Activated T-cell treated with anti-CD3 and anti-CD28 coated beads, Interleukin-2, amount 50 U/mL, for 24 hours (primary cell): Measurements from ENCODE around the gene LRPAP1.

Source experiments
- DNase-seq: peaks from one replicate; pipeline ENCODE4 v3.0.0-alpha.2; 2020
- H3K27ac Mint-ChIP-seq: 2 replicates; pipeline ENCODE4 v1.8.0; 2020; ENCODE audit warnings: mild to moderate bottlenecking, mixed read lengths
- H3K27me3 Mint-ChIP-seq: 2 replicates; pipeline ENCODE4 v1.8.0; 2020; ENCODE audit warnings: mixed read lengths
- H3K36me3 Mint-ChIP-seq: 2 replicates; pipeline ENCODE4 v1.8.0; 2020; ENCODE audit warnings: low read depth, mixed read lengths
- H3K4me1 Mint-ChIP-seq: 2 replicates; pipeline ENCODE4 v1.8.0; 2020; ENCODE audit warnings: low read depth, mixed read lengths
- H3K4me3 Mint-ChIP-seq: 2 replicates; pipeline ENCODE4 v1.8.0; 2020; ENCODE audit warnings: mild to moderate bottlenecking, moderate library complexity, mixed read lengths
- H3K9me3 Mint-ChIP-seq: 2 replicates; pipeline ENCODE4 v1.8.0; 2020; ENCODE audit warnings: mixed read lengths

Gene LRPAP1

DNA sequence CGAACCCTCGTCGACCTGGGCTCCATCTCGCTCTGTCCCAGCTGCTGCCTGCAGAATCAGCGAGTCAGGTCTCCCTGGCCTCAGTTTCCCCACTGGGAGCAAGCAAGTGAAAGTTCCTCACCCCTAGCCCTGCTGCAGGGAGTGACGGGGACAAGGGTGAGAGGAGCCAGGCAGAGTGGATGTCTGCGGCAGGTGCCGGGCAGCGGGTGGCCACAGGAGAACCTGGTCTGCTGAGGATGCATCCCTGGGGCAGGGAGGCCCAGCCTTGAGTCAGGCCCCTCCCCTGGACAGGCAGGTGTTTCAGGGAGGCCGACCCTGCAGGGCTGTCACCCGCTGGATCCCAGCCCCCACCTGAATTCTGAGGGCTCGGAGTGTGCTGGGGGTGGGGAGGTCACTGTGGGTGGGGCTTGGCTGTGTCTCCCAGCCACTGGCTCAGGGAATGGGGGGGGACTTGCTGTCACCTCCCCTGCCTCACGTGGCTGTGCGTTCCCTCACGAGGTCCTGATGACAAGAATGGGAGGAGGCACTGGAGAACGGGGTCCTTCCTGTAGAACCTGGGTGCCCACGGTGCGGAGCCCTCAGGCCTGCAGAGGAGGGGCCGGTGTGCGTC, 33.2 kb downstream of the LRPAP1 start:
- Mint-ChIP-seq H3K27ac (no peak overlapping the region), H3K27me3 (peaks cover 13% of the 10 kb centered on the region), H3K9me3 (no peaks in the 10 kb centered on the region), H3K4me1 (peaks cover 5% of the 10 kb centered on the region), H3K4me3 (no peak overlapping the region), H3K36me3 (peaks cover 21% of the 10 kb centered on the region)
- DNase-seq, result no peak

DNA sequence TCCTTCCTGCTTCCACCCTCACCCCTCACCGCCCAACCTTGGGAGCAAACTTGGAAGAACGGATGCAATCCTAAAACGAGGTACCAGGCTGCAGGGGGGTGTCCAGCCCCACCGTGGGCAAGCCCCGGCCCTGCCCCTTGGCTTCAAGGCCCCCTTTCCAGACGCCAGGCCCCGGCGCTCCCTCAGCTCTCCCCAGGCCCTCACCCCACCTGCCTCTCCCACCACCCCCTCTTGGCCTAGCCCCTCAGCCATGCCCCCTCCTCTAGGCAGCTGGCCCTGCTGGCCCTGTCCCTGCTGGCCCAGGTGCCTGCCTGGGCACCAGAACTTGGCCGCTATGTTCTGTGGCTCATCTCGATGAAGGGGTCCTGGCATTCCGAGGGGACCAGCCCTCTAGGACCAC, 33.8 kb downstream of the LRPAP1 start:
- H3K9me3 Mint-ChIP-seq, result no peaks in the 10 kb centered on the region
- H3K27me3 Mint-ChIP-seq, result peaks cover 17% of the 10 kb centered on the region
- DNase-seq, result no peak
- H3K4me3 Mint-ChIP-seq, result no peak overlapping the region
- H3K4me1 Mint-ChIP-seq, result peaks cover 2% of the 10 kb centered on the region
- peaks cover 16% of the 10 kb centered on the region for H3K36me3 Mint-ChIP-seq
- H3K27ac Mint-ChIP-seq, result no peak overlapping the region

DNA sequence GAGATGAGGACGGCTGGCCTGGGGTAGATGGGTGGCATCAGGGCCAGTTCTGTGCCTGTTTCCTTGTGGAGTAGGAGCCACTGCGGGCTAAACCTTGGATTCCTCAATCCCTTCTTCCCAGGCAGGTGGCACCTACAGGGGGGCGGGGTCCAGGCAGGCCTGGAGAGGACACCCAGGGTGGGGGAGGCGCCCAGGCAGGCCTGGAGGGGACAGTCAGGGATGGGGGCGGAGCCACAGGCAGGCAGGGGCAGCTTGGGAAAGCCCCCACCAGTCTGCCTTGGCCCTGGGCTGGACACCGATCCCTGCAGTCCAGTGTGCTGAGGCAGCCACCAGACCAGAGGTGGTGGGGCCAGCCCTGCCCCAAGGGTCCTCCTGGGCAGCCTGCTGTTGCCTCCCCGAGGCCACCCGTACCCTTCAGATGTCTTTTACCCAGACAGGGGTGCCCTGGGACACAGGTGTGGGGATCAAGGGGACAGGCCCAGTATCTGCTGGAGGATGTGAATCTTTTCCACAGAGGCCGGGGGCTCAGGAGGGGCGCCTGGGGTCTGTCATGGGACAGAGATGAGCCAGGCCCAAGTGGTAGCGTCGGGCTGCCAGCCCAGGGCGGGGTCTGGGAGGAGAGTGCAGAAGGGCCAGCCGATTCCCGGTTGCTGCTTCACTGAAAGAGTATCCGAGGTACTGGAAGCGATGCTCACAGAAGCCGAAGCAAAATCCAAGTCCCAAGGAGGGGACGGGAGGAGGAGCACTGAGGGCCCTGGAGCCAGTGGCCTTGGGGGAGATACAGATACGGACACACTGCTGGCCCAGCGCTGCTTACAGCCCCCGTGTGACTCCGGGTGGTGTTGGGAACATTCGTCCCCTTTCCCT, 34.5 kb downstream of the LRPAP1 start:
- no peak overlapping the region for H3K4me3 Mint-ChIP-seq

DNA sequence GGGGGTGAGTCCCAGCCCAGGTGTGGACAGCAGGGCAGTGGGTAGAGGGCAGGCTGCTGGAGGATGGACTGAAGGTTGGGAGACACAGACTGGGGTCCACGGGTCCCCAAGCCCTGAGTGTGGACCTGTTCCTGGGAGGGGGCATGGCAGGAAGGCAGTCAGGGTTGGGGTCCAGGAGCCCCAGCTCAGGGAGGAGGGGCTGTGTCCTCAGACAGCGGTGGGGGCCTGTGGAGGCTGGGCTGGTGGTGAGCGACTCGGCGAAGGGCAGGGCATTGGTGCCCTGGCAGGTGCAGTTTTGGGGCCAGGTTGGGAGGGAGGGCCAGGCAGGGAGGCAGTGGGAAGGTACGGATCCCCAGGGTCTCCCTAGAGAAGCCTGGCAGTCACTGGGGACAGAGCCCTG, 35.1 kb downstream of the LRPAP1 start:
- peaks cover 21% of the 10 kb centered on the region for H3K27me3 Mint-ChIP-seq
- H3K9me3 Mint-ChIP-seq, result no peaks in the 10 kb centered on the region
- no peak for DNase-seq
- peaks cover 4% of the 10 kb centered on the region for H3K36me3 Mint-ChIP-seq
- no peaks in the 10 kb centered on the region for H3K4me1 Mint-ChIP-seq
- no peak overlapping the region for H3K27ac Mint-ChIP-seq
- no peak overlapping the region for H3K4me3 Mint-ChIP-seq

More for the DNA sequence above, 34.5 kb downstream of the LRPAP1 start:
- H3K36me3 Mint-ChIP-seq, result peaks cover 10% of the 10 kb centered on the region
- H3K9me3 Mint-ChIP-seq, result no peaks in the 10 kb centered on the region
- no peak overlapping the region for H3K27ac Mint-ChIP-seq
- DNase-seq, result no peak
- H3K27me3 Mint-ChIP-seq, result peaks cover 18% of the 10 kb centered on the region
- H3K4me1 Mint-ChIP-seq, result no peaks in the 10 kb centered on the region

DNA sequence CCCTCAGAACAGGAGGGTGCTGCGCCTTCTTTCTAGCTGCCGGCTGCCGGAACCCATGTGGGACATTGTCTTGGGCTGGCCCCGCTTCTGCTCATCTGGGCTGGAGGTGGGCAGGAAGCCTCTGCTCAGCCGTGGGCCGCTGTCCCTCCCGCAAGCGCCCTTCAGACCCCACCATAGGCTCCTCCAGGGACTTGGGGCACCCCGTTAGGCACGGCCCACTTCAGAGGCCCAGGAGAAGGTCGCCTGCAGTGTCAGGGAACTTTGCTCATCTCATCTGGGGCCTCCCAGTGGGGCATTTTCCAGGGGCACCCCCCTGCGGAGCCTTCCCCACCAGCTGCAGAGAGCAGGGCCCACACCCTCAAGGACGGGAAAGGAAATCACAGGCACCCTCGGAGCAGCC, 36.2 kb downstream of the LRPAP1 start:
- H3K9me3 Mint-ChIP-seq, result no peaks in the 10 kb centered on the region
- H3K27ac Mint-ChIP-seq, result no peak overlapping the region
- H3K36me3 Mint-ChIP-seq, result no peaks in the 10 kb centered on the region
- H3K4me1 Mint-ChIP-seq, result no peaks in the 10 kb centered on the region
- no peak overlapping the region for H3K4me3 Mint-ChIP-seq
- no peak for DNase-seq
- peaks cover 30% of the 10 kb centered on the region for H3K27me3 Mint-ChIP-seq

DNA sequence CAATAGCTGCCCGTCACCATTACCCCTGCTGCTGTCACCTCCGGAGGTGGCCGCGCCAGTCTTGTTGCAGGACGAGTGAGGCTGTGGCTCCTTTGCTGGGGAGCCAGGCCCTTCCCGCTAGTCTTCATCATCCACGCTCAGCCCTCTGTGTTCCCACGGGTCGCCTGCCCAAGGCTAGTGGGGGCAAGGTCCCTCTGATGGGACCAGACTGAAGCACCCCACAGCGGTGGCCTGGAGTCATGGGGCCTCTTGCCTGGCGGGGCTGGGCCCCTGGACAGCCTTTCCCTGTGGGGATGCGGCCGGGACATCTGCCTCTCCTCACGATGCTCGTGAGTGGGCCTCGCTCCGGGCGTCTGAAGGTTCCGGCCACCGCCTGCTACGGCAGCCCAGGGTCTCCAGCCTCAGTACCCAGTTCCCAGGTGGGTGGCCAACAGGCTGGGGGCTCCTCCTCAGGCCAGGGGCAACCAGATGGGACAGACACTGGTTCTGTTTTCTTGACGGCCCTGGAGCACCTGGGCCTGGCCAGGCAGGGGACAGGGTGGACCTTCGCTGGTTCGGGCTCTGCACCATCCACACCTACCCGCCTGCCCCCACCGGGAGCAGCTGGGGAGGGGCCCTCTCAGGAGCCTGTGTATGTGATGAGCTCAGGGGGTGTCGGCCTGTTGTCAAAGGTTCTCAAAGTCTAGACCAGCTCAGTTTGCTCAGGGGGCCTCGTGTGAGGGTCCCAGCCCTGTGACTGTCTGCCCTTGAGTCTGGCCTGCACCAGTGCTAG, 36.8 kb downstream of the LRPAP1 start:
- H3K27me3 Mint-ChIP-seq, result peaks cover 30% of the 10 kb centered on the region
- H3K4me3 Mint-ChIP-seq, result no peak overlapping the region

DNA sequence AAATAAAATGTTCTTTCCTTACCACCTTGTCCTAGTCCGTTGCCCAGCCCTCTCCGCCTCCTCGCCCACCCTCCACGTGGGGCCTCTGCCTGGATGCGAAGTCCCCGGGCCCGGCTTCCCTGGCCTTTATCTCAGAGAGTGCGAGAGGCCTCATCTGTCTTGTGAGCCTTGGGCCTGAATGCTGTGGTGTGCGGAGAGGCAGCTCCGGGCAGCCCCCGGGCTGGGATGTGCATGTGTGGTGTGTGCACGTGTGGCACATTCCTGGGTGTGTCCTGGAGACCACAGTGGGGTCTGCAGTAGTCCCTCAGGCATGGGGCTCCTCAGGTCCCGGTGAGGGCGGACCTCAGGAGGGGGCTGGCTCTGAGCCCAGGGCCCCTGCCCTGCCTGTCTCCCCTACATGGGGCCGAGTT, 37.8 kb downstream of the LRPAP1 start:
- H3K27ac Mint-ChIP-seq, result no peak overlapping the region
- no peak for DNase-seq

More for the DNA sequence above, 36.8 kb downstream of the LRPAP1 start:
- Mint-ChIP-seq H3K9me3 (no peaks in the 10 kb centered on the region), H3K36me3 (no peaks in the 10 kb centered on the region), H3K27ac (no peak overlapping the region), H3K4me1 (no peaks in the 10 kb centered on the region)
- no peak for DNase-seq

DNA sequence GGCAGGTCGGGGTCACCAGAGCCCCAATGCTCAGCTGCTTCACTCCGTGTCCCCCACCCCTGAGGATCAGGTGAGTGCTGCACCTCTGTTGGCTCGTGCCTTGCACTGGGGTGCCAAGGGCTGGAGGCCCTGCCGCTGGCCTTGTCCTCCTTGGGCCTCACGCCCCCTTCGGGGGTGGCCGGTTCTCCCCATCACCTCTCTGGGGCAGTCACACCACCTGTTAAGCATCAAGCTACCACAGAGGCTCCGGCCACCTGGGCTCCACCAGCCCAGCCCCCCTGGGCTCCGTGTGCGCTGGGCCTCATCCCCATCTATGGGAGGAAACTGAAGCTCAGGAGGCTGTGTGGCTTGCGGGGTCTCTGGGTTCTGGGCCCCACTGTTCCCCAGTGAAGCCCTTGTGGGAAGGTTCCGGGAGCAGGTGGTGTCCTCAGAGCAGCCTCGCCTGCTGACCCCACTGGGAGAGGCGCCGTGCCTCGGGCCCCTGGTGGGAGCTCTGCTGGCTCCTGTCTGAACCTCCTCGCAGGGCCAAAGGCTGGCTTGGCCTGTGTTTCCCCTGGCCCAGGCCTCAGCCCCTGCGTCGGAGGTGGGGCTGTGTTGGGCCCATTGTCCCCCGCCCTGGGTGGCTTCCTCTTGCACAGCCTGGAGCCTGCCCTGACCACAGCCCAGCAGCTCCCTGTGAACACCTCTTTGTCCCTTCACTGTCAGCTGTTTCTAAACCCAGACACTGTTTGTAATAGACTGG, 38.3 kb downstream of the LRPAP1 start:
- Mint-ChIP-seq H3K4me1 (no peaks in the 10 kb centered on the region), H3K9me3 (no peaks in the 10 kb centered on the region), H3K4me3 (no peak overlapping the region), H3K36me3 (no peaks in the 10 kb centered on the region), H3K27ac (no peak overlapping the region), H3K27me3 (peaks cover 30% of the 10 kb centered on the region)
- DNase-seq, result no peak

More for the DNA sequence above, 37.8 kb downstream of the LRPAP1 start:
- Mint-ChIP-seq H3K4me1 (no peaks in the 10 kb centered on the region), H3K27me3 (peaks cover 30% of the 10 kb centered on the region), H3K4me3 (no peak overlapping the region), H3K9me3 (no peaks in the 10 kb centered on the region), H3K36me3 (no peaks in the 10 kb centered on the region)

DNA sequence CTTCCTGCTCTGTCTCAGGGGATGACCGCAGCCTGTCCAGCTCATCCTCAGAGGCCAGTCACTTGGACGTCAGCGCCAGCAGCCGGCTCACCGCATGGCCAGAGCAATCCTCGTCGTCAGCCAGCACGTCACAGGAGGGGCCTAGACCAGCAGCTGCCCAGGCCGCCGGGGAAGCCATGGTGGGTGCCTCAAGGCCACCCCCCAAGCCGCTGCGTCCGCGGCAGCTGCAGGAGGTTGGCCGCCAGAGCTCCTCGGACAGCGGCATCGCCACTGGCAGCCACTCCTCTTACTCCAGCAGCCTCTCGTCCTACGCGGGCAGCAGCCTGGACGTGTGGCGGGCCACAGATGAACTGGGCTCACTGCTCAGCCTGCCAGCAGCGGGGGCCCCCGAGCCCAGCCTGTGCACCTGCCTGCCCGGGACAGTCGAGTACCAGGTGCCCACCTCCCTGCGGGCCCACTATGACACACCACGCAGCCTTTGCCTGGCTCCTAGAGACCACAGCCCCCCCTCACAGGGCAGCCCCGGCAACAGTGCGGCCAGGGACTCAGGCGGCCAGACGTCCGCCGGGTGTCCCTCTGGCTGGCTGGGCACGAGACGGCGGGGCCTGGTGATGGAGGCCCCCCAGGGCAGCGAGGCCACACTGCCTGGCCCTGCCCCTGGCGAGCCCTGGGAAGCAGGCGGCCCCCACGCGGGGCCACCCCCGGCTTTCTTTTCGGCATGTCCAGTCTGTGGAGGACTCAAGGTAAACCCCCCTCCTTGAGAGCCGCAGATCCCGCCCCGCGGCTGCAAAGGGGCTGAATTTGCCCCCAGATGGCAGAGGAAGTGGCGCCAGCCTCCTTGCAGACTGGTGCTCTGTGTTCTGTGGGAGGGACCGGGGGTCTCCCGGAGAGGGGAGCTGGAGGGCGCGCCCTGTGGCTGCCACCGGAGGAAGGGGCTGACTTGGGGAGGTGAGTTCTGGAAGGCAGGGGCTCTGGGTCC, 39.2 kb downstream of the LRPAP1 start:
- no peak overlapping the region for H3K27ac Mint-ChIP-seq
- H3K4me1 Mint-ChIP-seq, result no peaks in the 10 kb centered on the region
- no peak for DNase-seq
- H3K4me3 Mint-ChIP-seq, result no peak overlapping the region
- H3K27me3 Mint-ChIP-seq, result peaks cover 30% of the 10 kb centered on the region
- no peaks in the 10 kb centered on the region for H3K9me3 Mint-ChIP-seq
- no peaks in the 10 kb centered on the region for H3K36me3 Mint-ChIP-seq

DNA sequence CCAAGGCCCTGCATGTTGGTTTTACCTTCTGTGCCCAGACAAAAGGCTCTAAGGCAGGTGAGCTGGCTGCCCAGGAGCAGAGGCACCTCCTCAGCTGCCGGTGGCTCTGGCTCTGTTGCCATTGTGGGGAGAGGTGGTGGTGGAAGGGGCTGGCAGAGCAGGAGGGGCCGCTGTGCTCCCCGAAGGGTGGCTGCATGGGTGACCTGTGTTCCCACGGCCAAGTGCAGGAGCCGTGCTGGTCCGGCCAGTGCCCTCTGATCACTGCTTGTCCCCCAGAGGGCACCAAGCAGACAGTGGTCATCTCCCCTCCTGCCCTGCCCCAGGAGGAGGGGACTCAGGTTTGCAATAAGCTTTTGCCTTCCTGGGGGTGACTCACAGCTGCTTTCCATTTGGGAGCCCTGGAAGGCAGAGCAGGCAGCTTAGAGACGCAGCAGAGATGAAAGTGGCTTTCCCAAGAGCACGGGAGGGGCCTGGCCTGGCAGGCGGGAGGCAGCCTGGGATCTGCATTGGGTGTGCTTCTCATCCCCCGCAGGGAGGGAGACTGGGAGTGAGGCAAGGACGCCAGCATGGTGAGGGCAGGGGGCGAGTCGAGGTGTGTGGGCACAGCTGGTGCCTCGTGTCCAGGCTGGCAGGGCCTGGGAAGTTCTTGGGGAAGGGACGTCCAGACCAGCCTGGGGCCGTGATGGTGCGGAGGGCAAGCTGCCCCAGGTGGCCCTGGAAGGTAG, 40.4 kb downstream of the LRPAP1 start:
- H3K36me3 Mint-ChIP-seq, result no peaks in the 10 kb centered on the region
- no peaks in the 10 kb centered on the region for H3K9me3 Mint-ChIP-seq
- no peak for DNase-seq
- H3K27me3 Mint-ChIP-seq, result peaks cover 32% of the 10 kb centered on the region
- no peak overlapping the region for H3K27ac Mint-ChIP-seq
- H3K4me1 Mint-ChIP-seq, result no peaks in the 10 kb centered on the region
- no peak overlapping the region for H3K4me3 Mint-ChIP-seq

DNA sequence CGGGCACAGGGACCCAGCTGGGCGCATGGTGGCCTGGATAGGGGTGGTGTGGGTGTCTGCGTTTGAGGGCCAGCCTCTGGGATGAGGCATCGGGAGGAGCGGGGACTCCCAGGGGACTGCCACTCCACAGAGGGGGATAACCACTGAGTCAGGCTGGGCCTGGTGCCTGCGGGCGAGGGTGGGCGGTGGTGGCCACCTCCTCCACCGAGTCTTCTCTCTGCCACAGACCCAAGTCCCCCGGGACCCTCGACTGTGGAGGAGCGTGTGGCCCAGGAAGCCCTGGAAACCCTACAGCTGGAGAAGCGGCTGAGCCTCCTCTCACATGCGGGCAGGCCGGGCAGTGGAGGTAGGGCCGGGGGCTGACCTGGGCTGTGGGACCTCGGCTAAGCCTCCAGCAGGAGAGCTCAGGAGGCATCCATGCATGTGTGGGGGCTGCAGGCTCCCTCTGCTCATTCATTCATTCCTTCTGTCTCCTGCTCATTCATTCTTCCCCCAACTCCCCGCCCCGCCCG, 42.7 kb downstream of the LRPAP1 start:
- DNase-seq, result no peak
- Mint-ChIP-seq H3K27me3 (peaks cover 27% of the 10 kb centered on the region), H3K9me3 (no peaks in the 10 kb centered on the region), H3K4me1 (peaks cover 2% of the 10 kb centered on the region), H3K36me3 (no peaks in the 10 kb centered on the region), H3K27ac (no peak overlapping the region), H3K4me3 (no peak overlapping the region)

DNA sequence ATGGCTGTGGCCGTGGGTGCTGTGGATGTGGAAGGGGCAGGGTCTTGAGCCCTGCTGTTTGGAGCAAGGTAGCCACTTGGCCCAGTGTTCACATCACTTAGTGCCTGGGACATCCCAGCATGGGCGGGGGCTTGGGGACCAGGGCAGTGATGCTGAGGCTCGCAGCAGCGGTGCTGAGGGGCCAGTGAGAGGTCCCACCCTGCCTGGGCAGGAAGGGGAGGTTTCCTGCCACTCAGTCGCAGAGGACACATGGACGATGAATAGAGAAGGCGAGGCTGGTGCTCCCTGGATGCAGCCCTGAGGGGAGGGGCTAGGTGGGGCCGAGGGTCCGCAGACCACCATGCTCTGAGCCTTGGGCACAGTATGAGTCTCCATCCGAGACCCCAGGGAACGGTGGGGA, 43.4 kb downstream of the LRPAP1 start:
- H3K4me3 Mint-ChIP-seq, result no peak overlapping the region
- H3K27ac Mint-ChIP-seq, result no peak overlapping the region
- H3K4me1 Mint-ChIP-seq, result peaks cover 2% of the 10 kb centered on the region
- no peaks in the 10 kb centered on the region for H3K36me3 Mint-ChIP-seq
- no peaks in the 10 kb centered on the region for H3K9me3 Mint-ChIP-seq
- DNase-seq, result no peak
- H3K27me3 Mint-ChIP-seq, result peaks cover 26% of the 10 kb centered on the region

DNA sequence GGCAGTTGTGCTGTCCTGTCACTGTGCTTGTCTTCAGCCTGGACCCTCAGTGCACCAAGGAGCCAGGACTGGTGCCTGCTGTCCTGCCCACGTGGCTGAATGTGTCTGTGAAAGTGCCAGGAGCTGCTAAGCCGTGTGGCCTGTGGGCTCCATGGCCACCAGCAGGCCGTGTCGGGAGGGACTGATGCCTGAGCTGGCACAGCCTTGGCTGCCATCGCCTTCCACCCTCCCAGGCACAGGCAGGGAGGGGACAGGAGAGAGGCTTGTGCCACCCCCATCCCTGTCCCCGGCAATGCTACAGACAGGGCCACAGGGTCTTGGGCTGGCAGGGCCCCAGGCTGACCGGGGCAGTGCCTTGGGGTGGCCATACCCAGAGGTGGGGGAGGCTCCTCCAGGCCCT, 44.4 kb downstream of the LRPAP1 start:
- H3K4me3 Mint-ChIP-seq, result no peak overlapping the region
- no peaks in the 10 kb centered on the region for H3K36me3 Mint-ChIP-seq
- H3K27me3 Mint-ChIP-seq, result peaks cover 28% of the 10 kb centered on the region
- H3K4me1 Mint-ChIP-seq, result peaks cover 2% of the 10 kb centered on the region
- no peaks in the 10 kb centered on the region for H3K9me3 Mint-ChIP-seq
- DNase-seq, result no peak
- H3K27ac Mint-ChIP-seq, result no peak overlapping the region
